Stomach smooth muscle (tissue), 2 donors: ENCODE measurements around the gene WEE2.

Experiments
- H3K27ac ChIP-seq: one replicate; pipeline ENCODE4 v1.7.0; 2013; ENCODE audit warnings: mild to moderate bottlenecking, low read length, inconsistent platforms
- H3K27me3 ChIP-seq, 2 donors: one replicate each; pipeline ENCODE4 v1.7.0; 2013; ENCODE audit warnings: low read length in 2 of 2; ENCODE audit not compliant: insufficient read depth in 2 of 2, control insufficient read depth in 1 of 2
- H3K36me3 ChIP-seq, 2 donors: one replicate each; pipeline ENCODE4 v1.7.0; 2013; ENCODE audit warnings: low read length in 2 of 2; ENCODE audit not compliant: control insufficient read depth in 2 of 2, insufficient read depth in 2 of 2
- H3K4me1 ChIP-seq: one replicate; pipeline ENCODE4 v1.7.0; 2013; ENCODE audit warnings: low read length; ENCODE audit not compliant: control insufficient read depth, insufficient read depth
- H3K4me3 ChIP-seq, 2 donors: one replicate each; pipeline ENCODE4 v1.7.0; 2013; ENCODE audit warnings: low read length in 2 of 2
- H3K9ac ChIP-seq, 2 donors: one replicate each; pipeline ENCODE4 v1.7.0; 2013; ENCODE audit warnings: low read length in 2 of 2, mild to moderate bottlenecking in 1 of 2
- H3K9me3 ChIP-seq, 2 donors: one replicate each; pipeline ENCODE4 v1.7.0; 2013; ENCODE audit warnings: low read length in 2 of 2; ENCODE audit not compliant: control insufficient read depth in 2 of 2
- donor health status: healthy.
- donor health status: Pancreatic carcinoma.

WEE2 gene

DNA sequence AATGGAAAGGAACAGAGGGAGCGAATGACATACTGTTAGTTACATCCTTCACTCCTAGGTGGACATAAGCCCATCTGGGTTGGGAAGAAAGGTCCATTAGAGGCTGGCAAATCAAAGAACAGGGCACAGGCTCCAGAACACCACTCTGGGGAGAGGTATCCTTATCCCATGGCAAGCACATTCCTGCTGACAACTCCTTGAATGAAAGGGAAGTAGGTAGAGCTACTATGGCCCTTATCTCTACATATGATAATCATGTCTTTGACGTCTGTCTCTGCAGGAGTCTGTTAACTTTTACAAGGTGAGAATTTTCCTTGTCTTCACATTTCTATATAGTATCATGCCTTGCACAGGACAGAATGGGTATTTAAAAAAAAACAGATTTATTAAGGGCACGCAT, 16.6 kb upstream of the WEE2 start:
- Histone ChIP-seq H3K4me1 (no peaks in the 10 kb centered on the region), H3K36me3 (peaks cover 0 to under 1% of the 10 kb centered on the region in 2 donors), H3K4me3 (no peak overlapping the region), H3K9me3 (no peaks in the 10 kb centered on the region), H3K27ac (no peak overlapping the region), H3K9ac (no peak overlapping the region), H3K27me3 (no peaks in the 10 kb centered on the region)

DNA sequence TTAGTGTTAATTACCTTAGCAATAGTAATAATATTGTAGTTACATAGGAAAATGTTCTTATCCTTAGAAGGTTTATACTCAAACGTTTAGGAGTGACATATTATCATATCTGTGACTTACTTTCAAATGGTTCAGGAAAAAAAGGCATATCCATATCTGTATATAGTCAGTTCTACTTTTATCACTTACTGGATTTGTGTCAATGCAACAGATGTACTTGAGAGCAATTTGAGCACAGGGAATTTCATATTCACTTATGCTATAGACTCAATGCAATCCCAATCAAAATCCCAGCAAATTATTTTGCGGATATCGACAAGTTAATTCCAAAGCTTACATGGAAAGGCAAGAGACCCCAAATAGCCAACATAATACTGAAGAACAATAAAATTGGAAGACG, 16.2 kb upstream of the WEE2 start:
- H3K27me3 ChIP-seq: no peaks in the 10 kb centered on the region
- no peaks in the 10 kb centered on the region for H3K36me3 ChIP-seq
- no peak overlapping the region for H3K27ac ChIP-seq

DNA sequence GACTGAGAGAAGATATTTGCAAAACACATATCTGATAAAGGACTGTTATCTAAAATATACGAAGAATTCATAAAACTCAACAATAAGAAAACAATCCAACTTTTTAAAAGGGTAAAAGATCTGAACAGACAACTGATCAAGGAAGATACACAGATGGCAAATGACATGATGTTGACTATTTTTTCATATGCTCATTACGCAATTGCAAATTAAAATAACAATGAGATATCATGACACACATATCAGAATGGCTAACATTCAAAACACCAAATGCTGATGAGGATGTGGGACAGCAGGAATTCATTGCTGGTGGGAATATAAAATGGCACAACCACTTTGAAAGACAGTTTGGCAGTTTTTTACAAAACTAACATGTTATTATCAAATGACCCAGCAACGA, 15.1 kb upstream of the WEE2 start:
- no peaks in the 10 kb centered on the region for H3K36me3 ChIP-seq
- H3K27ac ChIP-seq: no peak overlapping the region
- no peak overlapping the region for H3K4me3 ChIP-seq
- no peaks in the 10 kb centered on the region for H3K27me3 ChIP-seq
- H3K9me3 ChIP-seq: no peaks in the 10 kb centered on the region
- H3K9ac ChIP-seq: no peak overlapping the region
- no peaks in the 10 kb centered on the region for H3K4me1 ChIP-seq

More for the DNA sequence above, 16.2 kb upstream of the WEE2 start:
- no peak overlapping the region for H3K9ac ChIP-seq
- no peaks in the 10 kb centered on the region for H3K9me3 ChIP-seq
- no peaks in the 10 kb centered on the region for H3K4me1 ChIP-seq
- no peak overlapping the region for H3K4me3 ChIP-seq

DNA sequence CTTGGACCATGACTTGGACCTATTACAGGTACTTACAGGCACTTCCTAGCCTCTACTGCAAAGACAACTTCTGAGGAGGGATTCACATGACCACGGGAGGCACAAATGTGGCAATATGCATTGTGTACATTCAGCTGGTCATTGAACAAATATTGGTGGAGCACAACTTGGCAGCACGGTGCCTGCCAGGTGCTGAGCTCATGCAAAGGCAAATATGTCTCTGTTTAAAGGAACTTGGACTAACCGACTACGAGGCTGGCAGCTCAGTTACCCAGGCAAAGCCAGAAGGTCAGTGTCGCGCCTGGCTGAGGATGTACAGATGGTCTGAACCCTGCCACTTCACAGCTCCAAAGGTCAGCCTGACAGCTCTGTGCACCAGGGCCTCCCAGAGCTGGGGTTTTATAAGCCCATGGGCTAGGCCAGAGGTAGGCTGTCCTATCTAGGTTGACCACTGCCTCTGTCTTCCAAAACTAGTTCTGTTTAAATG, 12.3 kb upstream of the WEE2 start:
- Histone ChIP-seq H3K9ac (no peak overlapping the region), H3K4me1 (peaks cover 4% of the 10 kb centered on the region), H3K27ac (no peak overlapping the region), H3K27me3 (no peaks in the 10 kb centered on the region), H3K9me3 (no peaks in the 10 kb centered on the region), H3K36me3 (no peaks in the 10 kb centered on the region), H3K4me3 (no peak overlapping the region)

DNA sequence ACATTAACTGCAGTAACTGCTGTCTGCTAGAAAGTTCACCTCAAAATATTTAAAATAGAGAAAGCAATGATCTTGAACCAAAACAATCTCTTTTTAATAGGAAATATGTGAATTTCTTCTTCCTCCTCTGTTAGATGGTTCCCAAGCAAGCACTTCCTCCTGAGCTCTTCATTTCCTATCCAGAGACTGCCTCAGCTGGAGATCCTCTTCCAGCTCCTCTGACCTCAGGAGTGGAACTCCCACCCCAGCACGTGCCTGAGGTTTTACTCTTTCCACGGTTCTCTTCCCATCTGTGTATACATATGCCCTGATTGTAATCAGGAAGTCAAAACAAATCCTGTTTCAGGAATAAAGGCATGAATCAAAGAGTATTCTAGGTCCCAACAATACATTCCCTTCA, 11.8 kb upstream of the WEE2 start:
- no peaks in the 10 kb centered on the region for H3K36me3 ChIP-seq
- H3K27ac ChIP-seq: no peak overlapping the region
- no peak overlapping the region for H3K9ac ChIP-seq
- peaks cover 4% of the 10 kb centered on the region for H3K4me1 ChIP-seq
- no peak overlapping the region for H3K4me3 ChIP-seq
- H3K9me3 ChIP-seq: no peaks in the 10 kb centered on the region
- H3K27me3 ChIP-seq: no peaks in the 10 kb centered on the region

DNA sequence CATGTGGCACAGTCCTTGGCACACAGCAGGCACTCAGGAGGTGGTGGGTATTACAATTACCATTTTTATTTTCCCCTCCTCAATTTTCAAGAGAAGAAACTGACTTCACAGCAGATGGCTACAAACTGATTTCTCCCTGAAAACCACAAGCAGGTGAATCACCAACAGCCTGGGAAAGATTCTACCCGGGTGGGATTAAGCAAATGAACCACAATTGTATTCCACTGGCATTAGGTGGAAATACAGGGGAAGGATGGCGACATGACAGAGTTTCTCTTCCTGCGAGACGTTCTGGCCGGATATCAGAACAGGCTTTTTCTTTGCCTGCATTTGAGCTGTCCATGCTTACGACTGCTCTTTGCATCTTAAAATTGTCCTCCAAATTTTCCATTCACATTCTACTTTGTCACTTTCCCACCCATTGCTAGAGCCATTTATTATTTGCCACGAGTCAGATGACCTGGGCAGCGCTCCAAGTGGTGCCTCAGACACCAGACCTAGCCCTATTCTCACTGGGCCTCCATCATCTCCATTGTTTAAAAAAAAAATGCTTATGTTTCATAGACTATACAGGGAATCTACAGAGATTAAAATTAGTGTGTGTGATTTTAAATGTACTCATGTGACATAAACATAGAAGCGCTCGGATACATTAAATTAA, 10.8 kb upstream of the WEE2 start:
- Histone ChIP-seq H3K9ac (no peak overlapping the region), H3K9me3 (no peaks in the 10 kb centered on the region), H3K4me3 (no peak overlapping the region), H3K36me3 (no peaks in the 10 kb centered on the region), H3K4me1 (peaks cover 4% of the 10 kb centered on the region), H3K27me3 (no peaks in the 10 kb centered on the region), H3K27ac (no peak overlapping the region)

DNA sequence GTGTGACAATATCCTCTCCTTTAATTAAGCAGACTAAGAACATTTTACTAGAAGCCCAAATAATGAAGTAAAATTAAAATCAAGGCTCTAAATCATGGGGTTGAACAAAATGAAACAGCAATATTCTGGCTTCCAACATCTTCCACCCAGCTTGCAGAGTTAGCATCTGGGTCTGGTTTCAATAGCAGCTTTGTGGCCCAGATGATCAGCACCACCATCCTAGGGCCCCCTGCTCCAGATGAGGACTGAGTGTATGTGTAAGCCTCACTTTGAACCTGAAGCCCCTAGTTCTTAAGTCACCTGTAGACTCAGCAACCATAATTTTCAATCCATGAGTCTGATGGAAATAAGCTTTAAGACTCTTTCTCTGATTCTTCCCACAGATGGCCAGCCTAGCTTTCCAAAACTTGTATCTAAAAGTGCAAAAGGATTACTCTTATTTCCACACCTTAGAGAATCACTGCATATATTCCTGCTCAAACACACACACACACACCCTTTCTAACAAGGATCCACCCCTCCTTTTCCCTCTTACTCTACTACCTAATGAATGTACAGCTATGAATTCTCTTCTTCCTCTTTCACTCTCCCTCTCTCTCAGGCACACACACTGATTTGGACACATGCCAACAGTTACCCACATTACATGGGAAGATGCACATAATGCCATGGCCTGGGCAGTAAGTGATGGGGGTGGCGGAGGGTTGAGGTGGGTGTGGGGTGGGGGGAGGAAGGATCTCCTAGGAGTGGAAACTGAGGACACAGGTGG, 9.7 kb upstream of the WEE2 start:
- no peak overlapping the region for H3K4me3 ChIP-seq
- no peaks in the 10 kb centered on the region for H3K9me3 ChIP-seq
- no peaks in the 10 kb centered on the region for H3K27me3 ChIP-seq
- no peak overlapping the region for H3K9ac ChIP-seq
- H3K36me3 ChIP-seq: no peaks in the 10 kb centered on the region
- no peak overlapping the region for H3K27ac ChIP-seq
- H3K4me1 ChIP-seq: peaks cover 13% of the 10 kb centered on the region

DNA sequence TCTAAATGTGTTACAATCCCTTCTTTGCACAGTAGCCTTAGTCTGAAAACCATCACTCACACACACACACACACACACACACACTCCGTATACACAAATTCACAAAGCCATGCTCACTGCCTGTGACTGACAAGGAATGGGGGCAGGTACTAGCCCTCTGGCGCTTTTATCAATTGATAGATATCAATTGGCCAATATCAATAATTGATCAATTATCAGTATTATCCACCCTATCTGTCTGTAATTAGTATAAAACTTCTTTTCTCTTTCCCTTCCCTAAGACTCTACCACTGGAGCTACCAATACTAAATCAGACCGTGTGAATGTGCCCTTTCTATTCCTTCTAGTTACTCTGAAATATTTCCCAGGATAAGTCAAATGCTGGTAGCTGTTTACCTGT, 8.3 kb upstream of the WEE2 start:
- no peaks in the 10 kb centered on the region for H3K36me3 ChIP-seq
- no peak overlapping the region for H3K27ac ChIP-seq
- H3K4me3 ChIP-seq: no peak overlapping the region
- H3K9ac ChIP-seq: no peak overlapping the region
- peaks cover 13% of the 10 kb centered on the region for H3K4me1 ChIP-seq
- H3K27me3 ChIP-seq: no peaks in the 10 kb centered on the region
- H3K9me3 ChIP-seq: no peaks in the 10 kb centered on the region

DNA sequence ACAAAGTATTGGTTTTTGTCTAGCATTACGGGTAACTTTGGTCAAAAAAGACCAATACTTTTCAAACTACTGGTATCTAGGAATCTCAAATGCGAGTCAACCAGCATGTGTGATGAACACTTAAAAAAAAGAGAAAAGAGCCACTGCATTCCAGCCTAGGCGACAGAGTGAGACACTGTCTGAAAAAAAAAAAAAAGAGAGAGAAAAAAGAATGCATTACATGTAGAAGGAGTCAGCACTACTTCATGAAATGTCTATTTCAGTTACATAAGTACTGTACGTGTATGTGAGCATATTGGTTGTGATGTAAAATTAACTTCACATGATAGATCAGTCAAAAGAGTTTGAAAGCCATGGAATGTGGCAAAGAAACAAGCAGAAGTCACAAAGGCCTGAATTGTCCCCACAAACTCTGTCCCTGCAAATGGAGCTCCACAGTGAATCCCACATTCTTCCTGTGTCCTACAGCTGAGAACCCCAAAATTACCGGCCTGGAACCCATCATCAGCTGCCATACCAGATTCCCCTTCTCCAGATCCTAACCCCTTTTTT, 7.8 kb upstream of the WEE2 start:
- Histone ChIP-seq H3K27ac (no peak overlapping the region), H3K9me3 (no peaks in the 10 kb centered on the region), H3K4me1 (peaks cover 13% of the 10 kb centered on the region), H3K27me3 (no peaks in the 10 kb centered on the region), H3K36me3 (no peaks in the 10 kb centered on the region), H3K9ac (peak overlapping the region in 1 of 2 donors; percentile 58), H3K4me3 (peak overlapping the region in 1 of 2 donors; percentile 87)

DNA sequence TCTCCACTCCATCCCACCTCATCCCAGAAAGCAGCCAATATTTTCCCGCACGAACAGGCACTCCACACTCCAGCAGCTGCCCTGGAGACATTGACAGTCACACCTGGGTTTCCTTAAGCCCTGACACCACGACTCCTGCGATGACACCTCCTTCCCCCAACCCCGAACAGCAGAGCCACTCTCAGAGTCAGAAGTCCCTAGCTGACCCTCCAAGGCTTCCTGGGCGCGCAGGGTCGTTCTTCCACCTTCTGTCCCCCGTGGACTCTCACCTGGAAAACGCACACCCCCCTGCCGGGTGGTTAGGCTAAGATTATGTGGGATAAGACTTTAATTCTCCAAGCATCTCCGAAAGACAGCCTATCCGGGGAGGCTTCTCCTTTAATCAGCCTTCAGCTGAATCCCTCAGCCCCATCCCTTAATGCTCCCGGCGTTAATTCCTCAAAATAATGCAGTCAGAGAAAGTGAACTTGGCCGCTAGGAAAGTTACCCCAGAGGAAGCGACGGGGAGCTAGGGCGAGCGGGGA, 7.2 kb upstream of the WEE2 start:
- Histone ChIP-seq H3K4me3 (peak overlapping the region; percentile 53 to 87), H3K4me1 (peaks cover 13% of the 10 kb centered on the region), H3K27ac (peak overlapping the region; percentile 41), H3K9ac (peak overlapping the region; percentile 58 to 61), H3K36me3 (no peaks in the 10 kb centered on the region), H3K27me3 (no peaks in the 10 kb centered on the region), H3K9me3 (no peaks in the 10 kb centered on the region)
